ENCODE data around the gene EMC8.
A peak's percentile ranks its signal among the peaks of the same experiment; 100 is the strongest.
"Not testable (repeated sequence)": the region's sequence is repeated elsewhere in the genome, so short reads cannot be mapped to it uniquely, and the experiment has no call there.

The EMC8 gene

DNA sequence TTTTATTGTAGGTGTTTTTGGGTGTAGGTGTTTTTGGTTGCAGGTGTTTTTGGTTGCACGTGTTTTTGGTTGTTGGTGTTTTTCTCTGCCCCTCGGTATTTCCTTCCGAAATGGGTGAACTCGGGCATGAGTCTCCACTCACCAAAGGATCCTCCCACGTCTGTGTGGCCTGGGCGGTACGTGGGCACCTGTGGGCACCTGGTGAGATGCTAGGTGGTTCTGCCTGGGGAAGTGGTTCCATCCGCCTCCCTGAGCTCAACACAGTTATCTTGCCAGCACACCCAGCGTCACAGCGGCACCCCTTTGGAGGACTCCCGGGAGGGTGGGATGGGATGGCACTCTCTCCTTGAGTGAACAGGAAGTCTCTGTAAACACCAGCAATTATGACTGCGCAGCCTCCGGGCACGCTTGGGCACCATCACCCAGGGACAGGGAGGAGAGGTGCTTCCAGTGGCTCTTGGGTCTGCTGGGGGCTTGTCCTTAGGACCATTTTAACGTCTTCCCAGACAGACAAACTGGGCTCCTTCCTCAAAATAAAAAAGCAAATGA is 29.9 kb upstream of the EMC8 start:
- H3K27me3 Mint-ChIP-seq = peaks cover 60% of the 10 kb centered on the region
- H3K36me3 Mint-ChIP-seq = no peaks in the 10 kb centered on the region
- CTCF ChIA-PET = interaction anchor here (1.6 kb wide), 1 partner anchor 10 kb away, joined by 4 read pairs; no protein-coding TSS in a partner anchor
- DNase-seq = no peak
- peaks cover 2% of the 10 kb centered on the region for H3K9me3 Mint-ChIP-seq
- no peak overlapping the region for H3K4me3 Mint-ChIP-seq
- H3K4me1 Mint-ChIP-seq = no peaks in the 10 kb centered on the region
- no peak overlapping the region for H3K27ac Mint-ChIP-seq

DNA sequence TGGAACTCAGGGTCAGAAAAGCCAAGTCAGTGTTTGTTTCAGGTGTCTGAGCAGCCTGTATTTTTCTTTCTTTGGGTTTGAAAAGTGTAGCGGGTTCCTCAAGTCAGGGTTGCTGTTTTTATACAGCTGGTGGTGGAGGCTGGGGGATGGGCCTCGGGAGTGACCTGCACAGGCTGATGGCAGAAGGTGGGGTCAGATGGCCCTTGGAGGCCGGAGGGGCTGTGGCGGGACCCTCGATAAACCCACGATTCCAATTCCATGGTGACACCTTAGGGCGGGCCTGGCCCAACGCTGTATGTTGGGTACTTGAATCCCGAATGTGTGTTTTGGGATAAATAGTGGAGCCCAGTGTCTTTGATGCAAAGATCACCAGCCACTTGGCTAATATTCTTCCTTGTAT is 28.8 kb upstream of the EMC8 start:
- Mint-ChIP-seq H3K4me3 (no peak overlapping the region), H3K9me3 (peaks cover 2% of the 10 kb centered on the region), H3K27me3 (peaks cover 55% of the 10 kb centered on the region), H3K27ac (no peak overlapping the region), H3K4me1 (no peaks in the 10 kb centered on the region), H3K36me3 (no peaks in the 10 kb centered on the region)
- CTCF ChIA-PET = no interaction called here
- no peak for DNase-seq

DNA sequence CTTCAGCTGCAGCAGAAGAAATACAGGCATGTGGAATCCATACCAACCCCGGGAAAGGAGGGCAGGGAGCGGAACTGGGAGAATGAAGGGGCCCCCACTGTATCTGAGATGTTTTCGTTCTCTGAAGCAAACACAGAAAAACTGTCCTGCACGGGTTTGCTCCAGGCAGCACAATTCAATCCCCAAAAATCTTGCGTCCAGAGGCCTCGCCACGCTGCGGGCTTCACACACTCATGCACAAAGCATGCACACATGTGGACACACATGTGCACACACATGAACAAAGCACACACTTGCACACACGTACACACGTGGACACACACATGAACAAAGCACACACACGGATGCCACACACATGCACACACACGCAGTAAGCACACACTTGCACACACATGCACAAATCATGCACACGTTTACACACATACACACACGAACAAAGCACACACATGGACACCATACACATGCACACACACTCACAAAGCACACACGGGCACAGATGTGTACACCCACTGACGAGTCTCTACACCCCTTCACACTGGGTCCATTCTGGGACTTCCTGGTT is 27.4 kb upstream of the EMC8 start:
- peaks cover 2% of the 10 kb centered on the region for H3K9me3 Mint-ChIP-seq
- H3K27ac Mint-ChIP-seq = no peak overlapping the region
- H3K4me1 Mint-ChIP-seq = no peaks in the 10 kb centered on the region
- peaks cover 43% of the 10 kb centered on the region for H3K27me3 Mint-ChIP-seq
- no peaks in the 10 kb centered on the region for H3K36me3 Mint-ChIP-seq
- no peak overlapping the region for H3K4me3 Mint-ChIP-seq
- CTCF ChIA-PET = interaction anchor here (9.2 kb wide), 1 partner anchor 162 kb away, joined by 234 read pairs; no protein-coding TSS in a partner anchor
- no peak for DNase-seq

DNA sequence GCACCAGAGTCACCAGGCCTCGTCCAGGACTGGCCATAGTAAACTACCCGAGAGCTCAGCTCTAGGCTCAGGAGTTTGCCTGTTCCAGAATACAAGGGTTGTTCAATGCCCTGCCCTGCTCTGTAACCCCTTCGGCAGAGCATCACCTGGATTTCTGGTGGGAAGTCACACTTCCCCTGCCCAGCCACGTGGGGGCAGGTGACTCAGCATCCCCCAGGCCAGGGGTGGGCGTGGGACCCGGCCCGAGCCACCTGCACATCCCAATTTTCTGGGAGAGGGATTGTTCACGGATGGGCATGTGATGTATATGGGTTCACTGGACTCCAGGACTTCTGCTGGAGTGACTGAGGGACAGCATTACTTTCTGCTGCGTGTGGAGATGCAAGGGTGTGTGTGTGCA is 26.0 kb upstream of the EMC8 start:
- H3K36me3 Mint-ChIP-seq = no peaks in the 10 kb centered on the region
- H3K9me3 Mint-ChIP-seq = peaks cover 2% of the 10 kb centered on the region
- H3K4me3 Mint-ChIP-seq = no peak overlapping the region
- H3K4me1 Mint-ChIP-seq = no peaks in the 10 kb centered on the region
- H3K27me3 Mint-ChIP-seq = peaks cover 41% of the 10 kb centered on the region
- CTCF ChIA-PET = interaction anchor here (9.2 kb wide), 1 partner anchor 163 kb away, joined by 234 read pairs; no protein-coding TSS in a partner anchor
- no peak overlapping the region for H3K27ac Mint-ChIP-seq
- DNase-seq = no peak

DNA sequence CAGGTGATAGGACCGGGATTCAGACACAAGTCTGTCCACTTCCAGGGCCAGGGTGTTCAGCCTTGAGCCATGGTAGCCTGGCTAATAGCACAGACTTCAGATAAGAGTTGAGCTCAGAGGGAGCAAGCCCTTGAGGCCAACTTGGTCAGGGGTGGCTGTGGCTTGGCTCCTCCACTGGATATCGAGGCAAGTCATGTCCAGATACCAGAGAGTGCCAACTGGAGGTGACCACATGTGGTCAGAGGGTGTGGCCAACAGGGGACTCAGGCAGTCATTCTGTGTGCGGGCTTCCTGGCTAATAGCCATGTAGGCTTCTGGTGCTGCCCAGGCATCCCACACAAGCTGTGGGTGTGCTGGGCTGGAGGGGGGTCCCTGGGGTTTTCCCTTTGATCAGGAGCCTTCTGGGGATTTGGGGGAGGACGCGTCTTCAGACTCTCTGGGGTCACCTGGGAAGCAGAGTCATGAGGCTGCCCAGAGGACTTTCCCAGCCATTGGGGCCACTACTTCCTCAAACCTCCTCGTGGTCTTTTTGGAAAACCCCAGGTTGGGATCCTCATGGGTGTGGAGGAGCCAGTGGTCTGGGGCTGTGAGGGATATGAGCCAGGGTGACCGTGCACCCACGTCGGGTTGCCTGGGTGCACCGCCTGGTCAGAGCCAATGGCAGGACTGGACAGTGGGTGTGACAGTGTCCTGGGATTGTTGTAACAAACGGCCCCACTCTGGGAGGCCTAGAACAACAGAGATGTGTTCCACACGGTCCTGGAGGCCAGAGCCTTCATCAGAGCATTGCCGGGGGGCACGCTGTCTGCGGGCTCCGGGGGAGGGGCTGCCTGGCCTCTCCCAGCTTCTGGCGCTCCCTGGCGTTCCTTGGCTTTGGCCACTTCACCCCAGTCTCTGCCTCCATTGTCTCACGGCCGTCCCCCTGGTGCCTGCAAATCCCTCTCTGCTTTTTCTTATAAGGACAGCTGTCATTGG is 25.1 kb upstream of the EMC8 start:
- no peaks in the 10 kb centered on the region for H3K36me3 Mint-ChIP-seq
- DNase-seq = no peak
- peaks cover under 1% of the 10 kb centered on the region for H3K4me1 Mint-ChIP-seq
- CTCF ChIA-PET = interaction anchor here (0.6 to 9.2 kb wide), 3 partner anchors 46 to 196 kb away, joined by 3 to 234 read pairs (median 139); no protein-coding TSS in a partner anchor
- no peak overlapping the region for H3K4me3 Mint-ChIP-seq
- H3K9me3 Mint-ChIP-seq = peaks cover 2% of the 10 kb centered on the region
- no peak overlapping the region for H3K27ac Mint-ChIP-seq
- peaks cover 40% of the 10 kb centered on the region for H3K27me3 Mint-ChIP-seq

DNA sequence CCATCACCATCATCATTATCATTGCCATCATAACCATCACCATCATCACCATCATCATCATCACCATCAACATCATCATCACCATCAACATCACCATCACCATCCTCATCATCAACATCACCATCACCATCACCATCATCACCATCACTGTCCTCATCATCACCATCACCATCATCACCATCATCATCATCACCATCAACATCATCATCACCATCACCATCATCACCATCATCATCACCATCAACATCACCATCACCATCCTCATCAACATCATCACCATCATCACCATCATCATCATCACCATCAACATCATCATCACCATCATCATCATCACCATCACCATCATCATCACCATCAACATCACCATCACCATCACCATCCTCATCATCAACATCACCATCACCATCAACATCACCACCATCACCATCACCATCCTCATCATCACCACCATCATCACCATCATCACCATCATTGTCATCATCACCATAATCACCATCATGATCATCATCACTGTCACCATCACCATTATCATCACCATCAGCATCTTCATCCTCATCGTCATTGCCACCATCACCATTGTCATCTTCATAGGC is 24.1 kb upstream of the EMC8 start:
- no peak overlapping the region for H3K27ac Mint-ChIP-seq
- H3K4me1 Mint-ChIP-seq = peaks cover 4% of the 10 kb centered on the region
- DNase-seq = no peak
- H3K36me3 Mint-ChIP-seq = no peaks in the 10 kb centered on the region
- H3K27me3 Mint-ChIP-seq = peaks cover 36% of the 10 kb centered on the region
- H3K9me3 Mint-ChIP-seq = no peaks in the 10 kb centered on the region
- CTCF ChIA-PET = interaction anchor here (6.2 to 9.2 kb wide), 2 partner anchors 165 to 197 kb away, joined by 139 to 234 read pairs; no protein-coding TSS in a partner anchor
- H3K4me3 Mint-ChIP-seq = no peak overlapping the region

DNA sequence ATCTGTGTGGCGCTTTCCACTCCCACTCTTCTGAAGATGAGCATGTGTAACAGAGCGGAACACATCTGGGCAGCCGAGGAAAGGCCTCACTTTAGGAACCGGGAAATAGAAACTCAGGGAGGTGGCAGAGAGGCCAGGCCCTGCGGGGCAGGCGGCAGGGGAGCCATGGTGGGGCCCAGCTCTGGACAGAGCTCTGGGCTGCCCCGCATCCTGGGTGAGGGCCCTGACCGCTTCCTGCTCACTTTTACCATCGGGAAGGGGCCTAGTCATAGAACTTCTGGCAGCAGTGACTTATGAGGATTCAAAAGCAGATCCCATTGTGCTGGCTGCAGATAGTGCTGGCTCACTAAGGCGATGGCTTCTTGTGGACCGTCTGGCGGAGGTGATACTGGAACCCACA is 22.8 kb upstream of the EMC8 start:
- Mint-ChIP-seq H3K4me1 (peaks cover 4% of the 10 kb centered on the region), H3K27me3 (peaks cover 40% of the 10 kb centered on the region), H3K4me3 (no peak overlapping the region), H3K9me3 (no peaks in the 10 kb centered on the region), H3K27ac (no peak overlapping the region), H3K36me3 (no peaks in the 10 kb centered on the region)
- no peak for DNase-seq
- CTCF ChIA-PET = interaction anchor here (0.9 to 9.2 kb wide), 28 partner anchors 12 to 696 kb away, joined by 3 to 234 read pairs (median 6); no protein-coding TSS in a partner anchor

DNA sequence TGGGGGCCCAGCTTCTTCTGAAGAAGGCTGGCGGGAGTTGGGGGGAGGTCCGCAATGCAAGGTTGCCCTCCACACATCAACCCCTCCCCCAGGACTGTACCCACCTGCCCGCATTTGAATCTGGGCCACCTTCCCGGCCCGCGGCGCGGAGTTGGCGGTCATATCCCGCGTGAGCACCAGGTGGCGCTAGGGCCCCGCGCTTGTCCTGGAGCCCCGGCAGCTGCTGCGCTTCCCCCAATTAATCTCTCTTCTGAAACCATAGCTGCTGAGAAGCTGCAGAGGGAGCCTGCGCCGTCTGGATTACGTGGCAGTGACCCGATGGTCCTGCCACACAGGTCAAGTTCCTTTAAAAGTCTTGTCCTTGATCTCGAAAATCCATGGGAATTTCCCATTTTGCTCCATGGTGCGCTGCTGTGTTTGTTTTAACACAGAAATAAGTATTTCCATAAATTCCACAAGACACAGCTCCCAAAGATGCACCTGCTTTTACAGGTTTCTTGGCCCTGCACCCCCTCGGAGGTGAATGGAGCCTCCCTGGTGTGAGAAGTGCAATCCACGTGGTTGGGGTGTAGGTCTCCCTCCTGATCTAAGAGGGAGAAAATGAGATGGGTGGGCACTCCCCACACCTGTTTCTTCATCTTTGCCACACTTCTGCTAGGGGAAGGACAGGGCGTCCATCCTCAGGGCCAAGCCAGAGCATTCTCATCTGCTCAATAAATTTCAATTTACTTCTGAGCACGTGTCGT is 22.2 kb upstream of the EMC8 start:
- no peak overlapping the region for H3K27ac Mint-ChIP-seq
- no peaks in the 10 kb centered on the region for H3K9me3 Mint-ChIP-seq
- H3K4me3 Mint-ChIP-seq = no peak overlapping the region
- H3K36me3 Mint-ChIP-seq = no peaks in the 10 kb centered on the region
- H3K4me1 Mint-ChIP-seq = peaks cover 4% of the 10 kb centered on the region
- DNase-seq = peak; percentile 79
- CTCF ChIA-PET = interaction anchor here (0.6 to 9.2 kb wide), 46 partner anchors 11 to 697 kb away, joined by 3 to 234 read pairs (median 5); partner anchors contain the start of gene IRF8
- peaks cover 34% of the 10 kb centered on the region for H3K27me3 Mint-ChIP-seq

DNA sequence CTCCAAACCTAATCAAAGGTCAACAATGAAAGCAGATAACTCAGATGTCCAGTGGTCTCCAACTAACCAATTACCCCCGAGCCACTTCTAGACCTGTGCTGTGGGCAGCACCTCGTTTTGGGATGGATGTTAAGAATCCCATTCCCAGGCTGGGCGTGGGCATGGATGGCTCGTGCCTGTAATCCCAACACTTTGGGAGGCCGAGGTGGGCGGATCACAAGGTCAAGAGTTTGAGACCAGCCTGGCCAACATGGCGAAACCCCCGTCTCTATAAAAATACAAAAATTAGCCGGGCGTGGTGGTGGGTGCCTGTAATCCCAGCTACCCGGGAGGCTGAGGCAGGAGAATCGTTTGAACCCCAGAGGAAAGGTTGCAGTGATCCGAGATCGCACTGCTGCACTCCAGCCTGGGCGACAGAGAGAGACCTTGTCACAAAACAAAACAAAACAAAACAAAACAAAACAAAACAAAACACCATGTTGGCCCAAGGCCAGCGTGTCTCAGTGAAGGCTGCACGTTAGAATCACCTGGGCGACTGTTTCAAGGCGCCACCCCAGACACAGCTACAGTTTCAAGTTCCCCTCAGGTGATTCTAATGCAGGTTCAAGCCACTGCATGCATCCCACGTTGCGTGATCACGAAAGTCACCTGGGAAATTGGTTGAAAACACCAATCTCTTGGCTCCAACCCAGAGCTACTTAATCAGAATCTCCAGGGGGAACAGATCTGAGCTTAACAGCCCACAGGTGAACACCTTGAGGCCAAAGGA is 21.4 kb upstream of the EMC8 start:
- DNase-seq = no peak
- CTCF ChIA-PET = interaction anchor here (0.6 to 9.2 kb wide), 44 partner anchors 11 to 697 kb away, joined by 3 to 234 read pairs (median 5); no protein-coding TSS in a partner anchor
- H3K36me3 Mint-ChIP-seq = no peaks in the 10 kb centered on the region
- H3K27me3 Mint-ChIP-seq = peaks cover 29% of the 10 kb centered on the region
- no peaks in the 10 kb centered on the region for H3K9me3 Mint-ChIP-seq
- H3K4me3 Mint-ChIP-seq = no peak overlapping the region
- peaks cover 4% of the 10 kb centered on the region for H3K4me1 Mint-ChIP-seq
- no peak overlapping the region for H3K27ac Mint-ChIP-seq

DNA sequence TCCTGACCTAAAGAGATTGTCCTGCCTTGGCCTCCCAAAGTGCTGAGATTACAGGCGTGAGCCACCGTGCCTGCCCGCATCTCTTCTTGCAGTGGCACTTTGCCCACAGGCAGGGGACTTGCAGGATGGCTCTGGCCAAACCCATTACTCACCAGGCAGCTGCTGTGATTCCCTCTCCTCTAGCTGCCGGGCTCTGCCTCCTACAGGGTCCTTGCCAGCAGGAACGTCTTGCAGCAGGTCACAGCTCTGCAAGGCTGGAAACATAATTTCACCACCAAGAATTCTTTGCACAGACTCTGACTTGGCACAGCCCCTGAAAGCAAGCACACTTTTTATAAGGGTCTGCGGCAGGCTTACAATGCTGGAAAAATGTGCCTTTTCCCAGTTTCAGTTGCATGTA is 20.4 kb upstream of the EMC8 start:
- CTCF ChIA-PET = interaction anchor here (0.7 to 9.2 kb wide), 24 partner anchors 10 to 698 kb away, joined by 3 to 234 read pairs (median 4); partner anchors contain the start of gene IRF8
- H3K36me3 Mint-ChIP-seq = no peaks in the 10 kb centered on the region
- no peaks in the 10 kb centered on the region for H3K9me3 Mint-ChIP-seq
- H3K27ac Mint-ChIP-seq = no peak overlapping the region
- DNase-seq = no peak
- peaks cover 4% of the 10 kb centered on the region for H3K4me1 Mint-ChIP-seq
- no peak overlapping the region for H3K4me3 Mint-ChIP-seq
- peaks cover 30% of the 10 kb centered on the region for H3K27me3 Mint-ChIP-seq

DNA sequence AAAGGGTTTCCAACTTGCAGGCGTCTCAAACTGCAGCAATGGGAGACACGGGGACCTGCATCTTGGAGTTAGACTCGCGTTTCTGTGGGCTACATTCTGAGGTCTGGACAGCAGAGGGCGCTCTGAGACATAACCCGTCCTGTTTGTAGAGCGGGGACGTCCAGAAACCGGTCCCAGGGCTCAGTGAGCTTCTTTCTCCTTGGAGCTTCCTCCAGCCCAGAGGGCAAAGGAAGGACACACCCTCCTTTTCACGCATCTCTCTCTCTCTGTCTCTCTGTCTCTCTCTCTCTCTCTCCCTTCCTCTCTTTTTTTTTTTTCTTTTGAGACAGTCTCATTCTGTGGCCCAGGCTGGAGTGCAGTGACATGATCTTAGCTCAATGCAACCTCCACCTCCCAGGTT is 19.9 kb upstream of the EMC8 start:
- CTCF ChIA-PET = interaction anchor here (0.7 to 9.2 kb wide), 24 partner anchors 9 to 698 kb away, joined by 3 to 234 read pairs (median 4); partner anchors contain the start of gene IRF8
- Mint-ChIP-seq H3K9me3 (no peaks in the 10 kb centered on the region), H3K27me3 (peaks cover 35% of the 10 kb centered on the region), H3K36me3 (no peaks in the 10 kb centered on the region), H3K4me1 (peaks cover 4% of the 10 kb centered on the region), H3K4me3 (no peak overlapping the region), H3K27ac (no peak overlapping the region)
- DNase-seq = peak; percentile 93

DNA sequence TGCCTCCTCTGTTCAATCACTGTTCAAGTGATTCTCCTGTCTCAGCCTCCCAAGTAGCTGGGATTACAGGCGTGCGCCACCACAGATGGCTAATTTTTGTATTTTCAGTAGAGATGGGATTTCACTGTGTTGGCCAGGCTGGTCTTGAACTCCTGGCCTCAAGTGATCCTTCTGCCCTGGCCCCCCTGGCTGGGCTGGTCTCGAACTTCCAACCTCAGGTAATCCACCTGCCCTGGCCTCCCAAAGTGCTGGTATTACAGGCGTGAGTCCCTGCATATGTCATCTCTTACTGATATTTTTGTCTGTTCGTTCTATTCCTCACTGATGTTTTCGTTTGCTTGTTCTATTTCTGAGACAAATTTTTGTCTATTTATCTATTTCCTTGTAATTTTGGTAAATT is 17.9 kb upstream of the EMC8 start:
- H3K27ac Mint-ChIP-seq, H3K36me3 Mint-ChIP-seq, CTCF ChIA-PET, H3K4me1 Mint-ChIP-seq, DNase-seq, H3K9me3 Mint-ChIP-seq, H3K4me3 Mint-ChIP-seq: not testable (repeated sequence)
- peaks cover 55% of the 10 kb centered on the region for H3K27me3 Mint-ChIP-seq

DNA sequence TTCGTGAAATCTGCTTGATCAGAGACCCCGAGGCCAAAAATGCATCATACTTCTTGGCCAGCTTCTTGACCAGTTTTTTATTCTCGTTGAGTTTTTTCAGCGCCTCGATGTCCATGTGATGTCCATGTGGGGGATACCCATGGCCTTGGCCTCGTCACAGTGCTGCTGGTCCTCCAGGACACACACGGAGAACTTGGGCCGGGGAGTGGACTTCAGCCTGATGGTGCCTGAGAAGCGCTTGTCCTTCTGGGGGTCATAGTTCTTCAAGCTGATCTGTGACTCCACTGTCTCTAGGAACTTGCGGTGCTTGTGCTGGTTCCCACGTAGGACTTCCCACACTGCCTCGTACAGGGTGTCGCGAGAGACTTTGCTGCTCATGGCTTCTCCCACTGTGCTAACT is 16.8 kb upstream of the EMC8 start:
- H3K4me3 Mint-ChIP-seq = no peak overlapping the region
- no peaks in the 10 kb centered on the region for H3K9me3 Mint-ChIP-seq
- CTCF ChIA-PET = interaction anchor here (0.6 kb wide), 1 partner anchor 59 kb away, joined by 3 read pairs; no protein-coding TSS in a partner anchor
- peaks cover 4% of the 10 kb centered on the region for H3K4me1 Mint-ChIP-seq
- DNase-seq = no peak
- peaks cover 61% of the 10 kb centered on the region for H3K27me3 Mint-ChIP-seq
- H3K36me3 Mint-ChIP-seq = no peaks in the 10 kb centered on the region
- no peak overlapping the region for H3K27ac Mint-ChIP-seq
